SK-N-MC (cell line): ENCODE data around the gene DNAH1.

Experiments
- EZH2 ChIP-seq: fragments of 200-600 bp; sonication (generic); IDR thresholded peaks from one replicate; pipeline ENCODE4 v1.6.1; 2017; ENCODE audit warnings: antibody characterized with exemption
- FOXP2 ChIP-seq: optimal IDR thresholded peaks from 2 replicates; pipeline ENCODE3; 2011; ENCODE audit warnings: mild to moderate bottlenecking, moderate library complexity; ENCODE audit not compliant: insufficient read depth; ENCODE audit errors: extremely low read length, control extremely low read depth
- POLR2AphosphoS5 ChIP-seq: IDR thresholded peaks from 2 replicates; pipeline ENCODE4 v1.6.1; 2012; ENCODE audit warnings: mild to moderate bottlenecking, low read depth, low read length, borderline replicate concordance

DNA sequence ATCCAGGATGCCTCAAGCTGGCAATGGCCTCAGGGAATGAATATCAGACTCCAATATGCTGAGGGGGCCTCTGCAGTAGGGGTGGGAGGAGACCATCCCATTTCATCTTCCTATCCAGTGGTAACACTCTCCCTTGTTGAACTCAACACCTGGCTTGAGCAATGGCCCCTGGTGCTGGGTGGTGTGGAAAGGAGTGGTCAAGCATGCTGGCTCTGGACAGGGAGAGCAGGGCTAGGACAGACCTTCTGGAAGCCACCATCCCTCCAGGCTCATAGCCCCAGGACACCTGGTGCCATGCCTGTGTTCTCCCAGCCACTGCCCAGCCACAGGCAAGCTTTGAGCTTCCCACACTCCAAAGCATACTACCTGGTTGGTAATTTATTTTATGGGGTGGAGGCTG, 9.6 kb downstream of the DNAH1 start:
- TF ChIP-seq POLR2AphosphoS5 (no peak), EZH2 (no peak), FOXP2 (no peak)
